ENCODE results near the gene MSI2.
A peak's percentile ranks its signal among the peaks of the same experiment; 100 is the strongest.

MSI2 gene

DNA sequence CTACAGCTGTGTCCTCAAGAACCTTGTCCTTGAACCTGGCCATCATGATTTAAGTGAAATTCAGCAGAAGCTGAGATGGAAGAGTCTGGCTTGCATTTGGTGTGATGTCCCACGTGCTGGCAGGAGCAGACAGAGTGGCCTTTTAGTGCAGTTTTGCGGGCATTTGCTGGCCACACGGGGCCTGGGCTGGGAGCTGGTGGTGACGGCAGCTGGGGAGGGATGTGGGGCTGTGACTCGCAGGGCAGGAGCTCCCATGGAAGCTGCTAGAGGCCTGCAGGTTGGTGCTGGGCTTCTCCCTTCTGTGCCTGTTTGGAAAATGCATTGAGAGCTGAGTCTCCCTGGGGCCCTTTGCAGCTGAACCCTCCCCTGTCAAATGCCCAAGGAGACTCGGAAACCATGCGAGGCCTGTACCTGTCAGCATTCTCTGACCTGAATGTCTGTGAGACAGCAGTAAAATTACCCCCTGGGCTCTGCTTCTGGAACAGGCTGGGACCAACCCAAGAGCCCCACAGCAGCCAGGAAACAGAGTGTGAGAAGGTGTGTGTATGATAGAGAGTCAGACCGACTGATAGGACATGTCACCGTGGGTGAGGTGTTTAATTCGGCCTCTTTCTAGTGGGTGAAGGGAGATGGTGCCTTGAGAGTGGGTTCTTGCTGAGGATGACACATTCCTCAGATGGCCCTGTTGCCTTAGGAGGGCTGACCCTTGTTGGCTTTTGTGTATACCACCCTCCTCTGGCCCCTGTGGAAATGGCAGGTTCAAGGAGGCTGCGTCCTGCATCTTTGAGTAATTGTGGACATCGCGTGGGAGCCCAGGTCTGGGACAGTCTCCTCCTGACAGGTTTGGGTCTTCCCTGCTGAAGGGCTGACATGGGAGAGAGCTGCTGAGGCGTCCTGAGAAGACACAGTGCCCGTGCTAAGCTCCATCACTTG is 145.5 kb downstream of the MSI2 start:
- DNase-seq, result no peak

DNA sequence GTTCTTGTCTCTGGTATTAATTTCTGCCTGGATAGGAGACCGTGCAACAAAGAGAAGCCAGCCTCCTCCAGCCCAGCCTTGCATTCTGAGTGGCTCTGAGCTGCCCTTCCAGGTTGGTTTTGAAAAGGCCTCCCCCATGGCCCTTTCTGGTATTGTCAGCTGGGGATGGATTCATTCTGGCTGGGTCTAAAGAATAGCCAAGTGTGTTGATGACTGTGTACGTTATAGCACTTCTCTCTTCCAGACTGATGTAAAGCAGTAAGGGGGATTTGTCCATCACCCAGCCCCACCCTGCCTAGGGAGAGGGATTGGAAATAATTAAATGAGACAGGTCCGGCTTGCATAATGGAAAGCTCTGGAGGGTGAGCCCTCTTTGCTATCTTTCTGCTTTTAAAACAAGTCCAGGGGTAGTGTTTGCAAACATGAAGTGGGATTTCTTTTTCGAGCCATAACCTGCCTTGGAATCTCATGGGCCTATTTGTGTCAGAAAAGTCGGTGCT is 146.4 kb downstream of the MSI2 start:
- DNase-seq, result no peak

DNA sequence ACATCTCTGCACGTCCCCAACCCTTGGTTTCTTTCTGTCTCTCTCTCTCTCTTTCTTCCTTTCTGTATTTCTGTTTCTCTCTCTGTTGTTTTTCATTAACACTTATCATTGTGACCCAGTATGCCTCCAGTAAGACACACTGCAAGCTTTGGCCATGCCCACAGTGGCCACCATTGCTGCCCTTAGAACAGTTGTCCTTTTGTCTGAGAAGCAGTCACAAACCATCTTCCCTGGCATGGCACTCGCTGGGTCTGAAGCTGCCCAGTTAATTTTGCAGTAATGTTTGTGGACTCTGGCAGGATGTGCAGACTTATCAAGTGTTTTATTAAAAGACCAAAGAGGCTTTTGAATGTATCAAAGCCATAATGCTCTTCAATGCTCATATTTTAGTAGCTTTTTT is 146.9 kb downstream of the MSI2 start:
- no peak for DNase-seq

DNA sequence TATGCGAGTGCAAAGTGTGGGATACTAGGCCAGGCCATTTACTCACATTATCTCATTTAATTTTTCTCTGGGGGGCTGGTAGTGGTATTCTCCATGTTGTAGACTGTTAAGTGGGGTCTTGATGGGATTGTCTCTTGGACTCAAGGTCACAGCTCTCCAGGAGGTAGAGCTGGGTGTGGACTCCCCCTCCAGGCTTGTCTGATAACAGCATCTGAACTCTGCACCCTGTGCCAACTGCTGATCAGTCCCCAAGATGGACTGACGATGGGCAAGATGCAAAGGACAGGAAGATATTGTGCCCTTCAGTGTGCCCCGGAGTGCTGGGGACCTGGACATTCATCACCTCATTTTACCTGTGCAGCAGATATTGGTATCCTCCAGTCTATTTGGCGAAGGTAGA is 147.8 kb downstream of the MSI2 start:
- no peak for DNase-seq

DNA sequence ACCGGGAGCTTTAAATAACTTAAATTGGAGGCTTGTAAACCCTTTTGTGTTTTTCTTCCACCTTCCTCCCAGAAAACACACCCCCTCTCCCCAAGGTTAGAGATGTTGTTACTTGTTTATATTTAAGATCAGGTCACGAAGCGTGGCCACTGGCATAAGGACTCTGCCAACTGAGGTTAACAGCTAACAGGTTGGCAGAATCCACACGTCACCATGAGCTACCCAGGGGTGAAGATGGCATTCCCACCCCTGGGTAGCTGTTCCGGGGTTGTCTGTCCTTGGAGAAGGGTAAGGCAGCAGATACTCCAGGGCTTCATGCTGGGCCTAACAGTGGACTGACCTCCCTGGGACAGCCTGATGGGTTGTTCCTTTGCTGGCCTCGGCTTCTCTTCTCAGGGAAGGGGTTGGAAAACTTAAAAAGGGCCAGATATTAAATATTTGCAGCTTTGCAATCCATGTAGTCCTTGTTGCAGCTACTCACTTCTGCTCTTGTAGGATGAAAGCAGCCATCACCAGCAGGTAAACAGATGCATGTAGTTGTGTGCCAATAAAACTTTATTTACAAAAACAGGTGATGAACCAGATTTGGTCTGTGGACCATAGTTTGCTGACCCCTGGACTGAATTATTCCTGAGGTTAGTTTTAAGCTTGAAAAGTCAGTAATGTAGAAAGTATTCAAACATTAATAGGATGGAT is 148.6 kb downstream of the MSI2 start:
- no peak for DNase-seq

DNA sequence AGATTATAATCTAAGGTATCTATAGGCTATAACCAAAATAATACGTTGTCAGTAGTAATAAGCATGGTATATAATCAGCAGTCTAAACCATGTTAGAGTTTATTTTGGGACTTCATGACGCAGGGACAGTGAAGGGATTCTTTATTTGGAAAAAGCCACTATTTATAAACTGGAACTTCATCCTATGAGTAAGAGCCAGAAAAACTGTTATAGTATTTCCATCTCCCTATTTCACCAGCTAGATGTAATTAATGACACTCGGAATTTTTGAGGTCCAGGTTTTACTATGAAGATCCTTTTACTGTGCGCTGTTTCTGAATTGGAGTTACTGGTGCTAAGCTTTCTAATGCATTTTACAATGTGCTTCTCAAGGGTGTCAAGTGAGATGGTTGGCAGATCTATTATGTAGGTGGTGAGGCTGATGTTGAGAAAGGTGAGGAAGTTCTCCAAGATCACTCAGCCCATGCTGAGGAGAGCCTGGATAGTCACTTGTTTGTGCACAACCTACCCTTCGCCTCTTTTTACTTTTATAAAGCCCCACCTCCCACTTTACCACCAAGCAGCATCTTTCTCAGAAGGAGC is 149.3 kb downstream of the MSI2 start:
- DNase-seq, result no peak

DNA sequence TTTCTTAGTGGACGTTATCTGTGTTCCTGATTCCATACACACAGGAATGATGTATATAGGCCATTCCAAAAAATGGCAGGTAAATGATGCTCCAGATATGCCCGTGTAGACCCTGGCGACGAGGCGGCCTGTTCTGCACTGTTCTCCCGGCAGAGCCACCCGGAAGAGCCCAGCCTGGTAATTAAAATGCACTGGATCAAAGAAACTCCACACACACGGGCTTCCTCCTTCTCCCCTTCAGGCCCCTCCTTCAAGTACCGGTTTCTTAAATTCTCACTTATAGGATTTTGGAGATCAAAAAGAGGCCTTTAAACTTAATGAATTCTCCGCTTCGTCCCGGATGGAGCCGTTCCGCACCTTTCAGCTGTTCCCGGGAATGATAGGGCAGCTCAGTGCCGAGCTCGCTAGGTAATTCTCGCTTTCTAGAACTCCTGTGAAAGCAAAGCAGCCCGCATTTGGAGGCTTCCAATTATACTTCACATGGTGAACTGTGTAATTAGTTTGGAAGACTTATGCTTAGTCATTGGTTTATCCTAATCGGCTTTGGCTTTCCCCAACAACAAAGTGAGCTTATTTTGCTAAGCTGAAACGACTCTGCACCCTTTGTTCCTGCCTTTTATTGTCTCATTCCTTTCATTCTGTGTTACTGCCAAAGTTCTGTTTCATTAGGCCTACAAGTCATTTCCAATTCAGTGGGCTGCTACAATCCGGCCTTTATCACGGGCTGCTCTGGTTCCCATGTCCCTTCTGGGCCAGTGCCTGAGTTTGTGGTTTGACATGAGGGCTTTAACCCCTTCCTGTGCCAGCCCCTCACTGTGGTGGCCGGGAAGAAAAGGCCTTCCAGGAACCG is 150.0 kb downstream of the MSI2 start:
- DNase-seq, result no peak

DNA sequence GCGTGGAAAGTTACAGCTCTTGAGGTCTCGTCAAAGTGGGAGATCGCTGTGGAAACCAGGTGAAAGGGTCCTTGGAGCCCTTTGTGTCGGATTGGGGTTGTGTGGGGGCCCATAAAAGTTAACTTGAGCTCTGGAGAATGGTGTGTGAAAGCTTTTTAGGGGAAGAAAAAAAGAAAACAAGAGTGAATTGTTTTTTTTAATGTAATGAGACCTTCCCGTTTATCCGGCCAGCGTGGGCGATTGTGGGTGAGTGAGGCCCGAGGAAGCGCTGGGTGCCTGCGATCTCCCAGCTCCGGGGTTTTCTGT is 150.6 kb downstream of the MSI2 start:
- DNase-seq, result no peak

DNA sequence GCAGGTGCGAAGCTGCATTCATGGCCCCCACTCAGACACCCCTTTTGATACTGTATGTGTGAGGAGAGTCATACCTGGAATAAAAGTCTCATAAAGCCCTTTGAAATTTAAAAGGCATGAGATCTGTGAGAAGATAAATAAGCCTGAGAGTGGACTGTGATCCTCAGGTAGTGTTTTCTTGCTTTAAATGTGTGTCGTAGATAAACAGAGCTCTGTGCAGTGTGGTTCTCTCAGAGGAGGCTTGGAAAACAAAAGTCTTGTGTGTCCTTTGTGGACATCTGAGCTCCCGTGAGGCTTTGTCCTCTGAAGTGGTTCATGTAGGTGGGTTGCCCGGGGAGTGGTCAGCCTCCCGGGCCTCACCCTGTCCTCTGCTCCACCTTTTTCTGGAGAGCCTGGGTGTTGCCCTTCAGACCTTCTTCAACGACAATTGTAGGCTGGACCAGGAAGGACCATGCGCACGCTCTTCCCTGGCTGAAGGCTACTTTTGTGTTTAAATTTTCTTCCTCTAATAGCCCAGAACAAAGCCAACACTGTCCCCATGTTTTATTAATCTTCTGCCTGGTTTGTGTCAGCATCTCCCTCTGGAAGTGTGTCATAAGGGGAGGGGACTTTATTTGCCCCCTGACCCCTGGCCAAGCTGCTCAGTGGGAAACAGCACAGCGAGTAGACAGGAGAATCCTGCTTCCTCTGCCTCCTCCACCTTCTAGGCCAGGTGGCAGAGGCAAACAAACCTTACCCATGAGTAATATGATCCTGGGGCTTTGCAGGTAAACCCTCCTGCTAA is 151.2 kb downstream of the MSI2 start:
- DNase-seq, result no peak

DNA sequence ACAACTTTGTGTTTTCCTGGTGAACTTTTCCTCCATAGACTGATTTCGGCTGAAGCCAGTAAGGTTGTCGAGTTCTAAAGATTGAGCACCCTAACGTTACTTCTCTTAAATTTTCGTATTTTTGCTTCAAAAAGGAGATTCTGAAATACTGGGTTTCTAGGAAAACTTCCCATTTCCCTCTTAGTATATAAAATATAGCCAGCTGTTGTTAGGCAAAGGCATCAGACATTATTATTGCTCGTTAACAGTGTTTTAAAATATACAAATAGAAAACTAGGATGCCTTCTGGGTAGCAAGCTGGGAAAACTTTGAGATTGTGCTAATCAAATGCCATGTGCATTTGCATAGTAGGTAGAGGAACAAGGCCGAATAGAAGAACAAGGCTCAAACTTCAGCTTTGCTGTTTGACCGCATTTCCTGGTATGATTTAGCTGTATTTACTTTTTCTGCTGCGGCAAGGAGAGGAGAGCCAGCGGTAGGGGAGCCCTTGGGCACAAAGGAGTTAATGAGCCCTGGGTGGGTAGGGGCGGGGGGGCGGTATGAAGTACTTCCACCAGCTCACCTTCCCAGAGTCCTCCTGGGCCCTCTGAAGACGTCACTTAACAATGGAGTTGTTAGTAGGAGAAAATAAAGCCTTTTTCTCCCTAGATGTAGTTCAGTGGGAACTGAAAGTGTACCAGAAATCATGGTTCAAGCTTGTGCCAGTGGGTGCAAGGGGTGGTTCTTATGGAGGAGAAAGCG is 151.9 kb downstream of the MSI2 start:
- peak in 4 of 6 experiments; percentile 4 to 12 (median 6) for DNase-seq

DNA sequence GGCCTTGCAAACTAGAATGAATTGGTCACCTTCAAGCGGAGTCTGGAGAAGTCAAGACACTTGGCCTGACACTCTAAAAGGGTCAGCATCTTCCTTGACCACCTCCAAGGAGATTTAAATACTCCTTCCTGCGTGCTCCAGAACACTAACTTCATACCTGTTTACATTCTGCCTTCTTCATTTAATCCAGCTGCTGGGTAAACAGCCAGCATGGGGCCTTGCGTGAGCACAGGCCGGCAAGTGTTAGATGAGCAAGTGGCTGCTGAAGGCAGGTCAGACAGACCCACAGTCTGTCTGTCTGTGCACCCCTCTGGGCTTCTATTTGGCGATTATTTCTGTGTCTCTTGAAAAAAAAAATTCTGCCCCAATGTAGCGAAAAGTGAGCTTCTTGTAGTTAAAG is 153.8 kb downstream of the MSI2 start:
- no peak for DNase-seq

DNA sequence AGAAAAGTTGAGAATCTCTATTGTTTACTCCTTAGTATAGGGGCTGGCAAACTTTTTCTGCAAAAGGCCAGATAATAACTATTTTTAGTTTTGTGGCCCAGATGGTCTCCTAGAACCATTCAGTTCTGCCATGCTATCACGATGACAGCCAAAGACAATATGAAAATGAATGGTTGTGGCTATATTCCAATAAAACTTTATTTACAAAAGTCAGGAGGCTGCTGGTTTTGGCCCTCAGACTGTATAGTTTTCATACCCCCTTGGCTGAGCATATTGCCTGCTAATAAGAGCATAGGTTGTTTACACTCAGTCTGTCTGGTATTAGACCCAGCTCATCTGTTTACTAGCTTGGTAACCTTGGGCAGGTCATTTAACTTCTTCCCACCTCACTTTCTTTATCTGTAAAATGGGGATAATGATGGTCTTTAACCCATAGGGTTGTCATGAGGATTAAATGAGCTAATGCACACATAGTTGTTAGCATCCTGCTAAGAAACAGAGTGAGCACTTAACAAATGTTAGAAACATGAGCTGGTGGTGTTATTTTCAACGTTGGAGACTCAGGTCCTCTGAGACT is 156.3 kb downstream of the MSI2 start:
- no peak for DNase-seq

DNA sequence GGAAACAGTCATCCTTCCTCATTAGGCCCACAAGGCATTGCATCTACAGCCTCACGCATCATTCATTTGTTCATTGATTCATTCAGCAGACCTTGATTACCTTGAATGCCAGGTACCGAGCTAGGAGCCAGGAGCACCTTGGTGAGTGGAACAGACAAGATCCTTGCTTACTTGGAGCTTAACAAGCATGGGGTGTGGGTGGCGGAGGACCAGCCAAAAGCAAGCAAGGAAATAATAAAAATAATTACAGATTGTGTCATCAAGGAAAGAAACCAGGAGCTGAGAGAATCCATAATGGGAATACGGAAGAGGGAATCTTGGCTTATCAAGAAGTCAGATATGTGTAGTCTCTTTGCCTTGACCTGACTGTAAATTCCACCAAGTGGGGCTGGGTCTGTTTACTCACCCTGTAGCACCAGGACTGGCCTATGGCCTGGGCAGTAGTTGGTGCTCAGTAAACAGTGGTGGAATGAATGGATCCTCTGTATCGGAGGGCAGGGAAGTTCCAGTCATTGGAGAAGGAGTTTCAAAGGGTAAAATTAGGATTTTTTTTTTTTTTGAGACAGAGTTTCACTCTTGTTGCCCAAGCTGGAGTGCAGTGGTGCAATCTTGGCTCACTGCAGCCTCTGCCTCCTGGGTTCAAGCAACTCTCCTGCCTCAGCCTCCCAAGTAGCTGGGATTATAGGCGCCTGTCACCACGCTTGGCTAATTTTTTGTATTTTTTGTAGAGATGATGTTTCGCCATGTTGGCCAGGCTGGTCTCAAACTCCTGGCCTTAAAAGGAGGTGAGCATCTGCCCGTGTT is 157.7 kb downstream of the MSI2 start:
- DNase-seq, result no peak

DNA sequence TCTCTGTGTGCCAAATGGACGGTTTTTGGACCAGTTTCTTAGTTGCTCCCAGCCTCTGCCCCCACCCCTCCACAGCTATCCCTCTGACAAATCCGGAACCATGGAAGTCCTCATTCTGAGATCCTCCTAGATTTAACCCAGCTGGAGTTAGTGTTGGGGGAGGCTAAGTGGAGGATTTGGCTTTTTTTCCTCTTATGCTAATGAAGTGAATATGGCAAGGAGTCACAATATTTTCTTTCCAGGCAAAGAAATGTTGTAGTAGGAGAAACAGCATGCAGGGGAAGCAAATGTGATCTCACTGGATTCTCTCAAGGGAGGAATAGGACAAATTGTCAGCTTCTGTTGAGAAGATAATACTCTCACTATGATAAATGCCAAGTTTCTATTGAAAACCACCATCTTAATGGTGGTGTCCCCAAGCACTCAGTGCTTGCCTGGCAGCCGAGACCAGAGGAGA is 159.5 kb downstream of the MSI2 start:
- DNase-seq, result no peak

DNA sequence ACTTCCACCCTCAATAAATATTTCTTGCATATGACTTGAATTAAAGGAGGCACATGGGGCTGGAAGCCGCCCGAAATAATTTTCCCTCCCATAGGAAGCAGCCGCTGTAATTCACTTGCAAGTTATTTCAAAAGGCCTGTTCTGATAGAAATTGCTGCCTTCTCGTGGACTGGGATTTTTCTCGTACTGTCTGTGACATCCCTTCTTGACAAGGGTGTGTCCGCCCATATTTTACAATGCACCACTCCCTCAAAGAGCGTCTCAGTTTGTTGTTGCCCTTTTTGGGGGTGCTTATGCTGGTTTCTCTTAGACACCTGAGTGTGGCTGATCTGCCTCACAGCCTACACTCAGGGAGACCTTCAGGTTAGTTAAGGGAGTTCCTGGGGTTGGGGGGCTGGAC is 160.0 kb downstream of the MSI2 start:
- DNase-seq, result no peak

DNA sequence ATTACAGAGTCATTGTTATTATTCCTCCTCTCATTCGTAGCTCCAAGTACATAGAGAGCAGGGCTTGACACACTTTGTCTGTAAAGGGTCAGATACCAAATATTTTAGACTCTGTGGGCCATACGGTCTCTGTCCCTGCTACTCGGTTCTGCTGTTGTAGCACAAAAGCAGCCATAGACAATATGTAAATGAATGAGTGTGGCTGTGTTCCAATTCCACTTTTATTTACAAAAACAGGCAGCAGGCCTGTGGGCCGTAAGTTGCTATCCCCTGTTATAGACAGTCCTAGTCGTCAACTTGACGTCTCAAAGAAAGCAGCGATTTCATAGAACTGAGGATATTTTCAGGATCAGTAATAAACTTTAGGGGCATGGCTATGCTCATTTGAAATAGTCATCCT is 161.6 kb downstream of the MSI2 start:
- no peak for DNase-seq

DNA sequence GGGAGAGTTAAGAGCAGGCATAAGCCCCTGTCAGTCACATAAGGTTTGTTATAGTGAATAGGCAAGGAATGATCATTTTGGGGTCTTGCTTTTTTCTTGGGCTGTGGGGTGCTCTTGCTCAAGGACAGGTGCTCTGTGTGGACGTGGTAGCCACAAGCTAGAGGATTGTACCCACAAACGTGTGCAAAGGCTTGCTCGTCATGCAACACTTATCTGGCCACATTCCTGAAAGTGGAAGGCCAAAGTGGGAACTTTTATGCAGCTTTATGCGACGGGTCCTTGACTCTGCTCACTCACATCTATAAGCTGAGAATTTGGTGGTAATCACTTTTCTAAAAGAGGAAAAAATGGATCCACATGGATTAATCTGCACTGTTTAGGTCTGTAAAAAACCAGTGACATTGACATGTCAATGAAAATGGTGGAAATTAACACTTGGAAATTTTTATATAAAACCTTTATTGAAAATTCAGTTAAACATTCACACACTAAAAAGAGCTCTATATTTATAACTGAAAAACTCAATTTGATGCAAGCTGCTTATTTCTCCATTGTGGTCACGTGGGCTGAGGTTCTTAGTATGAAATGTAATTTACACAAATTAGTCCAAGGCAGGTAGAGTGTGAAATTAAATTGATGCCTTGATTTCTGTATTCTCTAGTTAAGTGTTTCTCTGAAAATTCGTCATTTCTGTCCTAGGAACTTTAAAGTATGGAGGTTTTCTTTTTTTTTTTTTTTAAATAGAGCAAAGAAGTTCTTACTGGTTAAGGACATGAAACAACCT is 162.3 kb downstream of the MSI2 start:
- no peak for DNase-seq

DNA sequence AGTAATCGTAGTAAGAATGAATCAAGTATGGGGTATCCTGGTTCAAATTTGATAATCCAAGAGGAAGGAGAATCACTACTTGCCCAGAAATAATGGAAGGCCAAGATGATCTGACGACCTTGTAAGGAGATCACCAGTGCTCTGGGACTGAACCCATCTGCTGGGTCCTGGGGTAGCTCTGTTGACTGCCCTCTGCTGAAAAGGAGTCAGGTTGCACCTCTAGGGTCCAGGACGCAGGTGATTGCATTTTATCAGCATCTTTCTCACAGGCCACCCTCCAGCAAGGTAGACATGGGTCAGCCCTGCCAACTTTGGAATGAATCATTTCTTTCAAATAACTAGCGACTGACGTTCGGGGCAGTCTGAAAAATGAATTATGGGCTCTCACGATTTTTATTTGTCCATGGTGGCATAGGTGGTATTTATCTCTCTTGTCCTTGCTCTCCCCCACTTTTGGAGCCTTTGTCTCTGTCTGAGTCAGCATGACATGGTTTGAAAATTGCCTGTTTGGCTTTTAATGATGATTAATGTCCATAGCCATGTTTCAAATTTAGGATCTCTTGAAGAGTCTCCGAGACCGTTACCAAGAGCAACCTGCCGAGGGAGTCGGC is 163.7 kb downstream of the MSI2 start:
- DNase-seq, result no peak

Data from stimulated activated naive CD4-positive, alpha-beta T cell (primary cell).